GM12878 (cell line): ENCODE data around the gene GGTA1. TPM values are rescaled to one million over a fixed set of nuclear protein-coding genes. Genes with fewer than 3 reads are reported as not detected.

Source experiments
- ATAC-seq: fragments of 200-7000 bp; cut with Tn5 transposase; 3 replicates; pipeline ENCODE4 v1.9.1; 2020; ENCODE audit warnings: mild to moderate bottlenecking, moderate library complexity
- BruUV-seq: library from RNA; stranded (reverse); fragments of 400-500 nt; replicated peaks from 2 replicates; lab custom pipeline; 2021; lab: Mats Ljungman, UMichigan
- CTCF ChIA-PET: fragments of 300-600 bp; sonication (Branson Sonifier 250); formaldehyde crosslinking; extraction: SDS; loops from one replicate; lab custom pipeline; 2021; ENCODE audit warnings: inconsistent platforms; lab: Yijun Ruan, JAX
- POLR2A ChIA-PET: fragments of 350-600 bp; formaldehyde crosslinking; extraction: SDS; loops from one replicate; lab custom pipeline; 2021; ENCODE audit warnings: inconsistent platforms; lab: Charles Lee
- RAD21 ChIA-PET: fragments of 300-600 bp; sonication (Branson Sonifier 250); formaldehyde crosslinking; loops from one replicate; lab custom pipeline; 2023; ENCODE audit warnings: antibody characterized with exemption; ENCODE audit not compliant: unreplicated experiment; lab: Charles Lee
- SMC1A ChIA-PET: fragments of 300-600 bp; sonication (Branson Sonifier 250); formaldehyde crosslinking; loops from one replicate; lab custom pipeline; 2023; ENCODE audit not compliant: unreplicated experiment, uncharacterized antibody; lab: Charles Lee
- DNase-seq: peaks from one replicate; pipeline ENCODE4 v3.0.0-alpha.2; 2011; ENCODE audit warnings: low read depth, low spot score
- FAIRE-seq: peaks from 3 replicates; lab custom pipeline; 2011; peaks lifted over from hg19 to GRCh38; lab: Jason Lieb, UNC
- H2AFZ ChIP-seq: 2 replicates; pipeline ENCODE4 v1.6.0; 2011; ENCODE audit warnings: low read depth, low read length, control low read depth; ENCODE audit not compliant: control insufficient read depth
- H3K27ac ChIP-seq: 2 replicates; pipeline ENCODE4 v1.5.1; 2011; ENCODE audit warnings: control low read depth; ENCODE audit not compliant: control insufficient read depth, insufficient read depth
- H3K27me3 ChIP-seq, 2 experiments: replicated peaks in 1 of 2; 2 replicates each; pipeline versions ENCODE4 v1.6.0 to v1.6.1; 2011; ENCODE audit warnings: low read length in 1 of 2; ENCODE audit not compliant: control insufficient read depth in 2 of 2, insufficient read depth in 2 of 2
- H3K36me3 ChIP-seq, 2 experiments: 2 replicates each; pipeline ENCODE4 v1.5.1; 2011; ENCODE audit warnings: low read length in 1 of 2; ENCODE audit not compliant: control insufficient read depth in 2 of 2, insufficient read depth in 2 of 2
- H3K4me1 ChIP-seq: 2 replicates; pipeline ENCODE4 v1.6.1; 2011; ENCODE audit warnings: mild to moderate bottlenecking, low read length, moderate library complexity, mixed read lengths; ENCODE audit not compliant: control insufficient read depth, insufficient read depth
- H3K4me2 ChIP-seq: 2 replicates; pipeline ENCODE4 v1.6.0; 2011; ENCODE audit warnings: control low read depth; ENCODE audit not compliant: control insufficient read depth, insufficient read depth
- H3K4me3 ChIP-seq: fragments of 200-600 bp; sonication (generic); 2 replicates; pipeline ENCODE4 v1.5.1; 2016
- H3K79me2 ChIP-seq: 2 replicates; pipeline ENCODE4 v1.6.0; 2011; ENCODE audit warnings: low read length; ENCODE audit not compliant: control insufficient read depth, insufficient read depth
- H3K9ac ChIP-seq: 2 replicates; pipeline ENCODE4 v1.8.0; 2011; ENCODE audit warnings: low read length, control low read depth, mixed read lengths; ENCODE audit not compliant: control insufficient read depth, insufficient read depth
- H3K9me3 ChIP-seq: replicated peaks from 3 replicates; pipeline ENCODE4 v1.5.1; 2011; ENCODE audit warnings: mild to moderate bottlenecking, low read length; ENCODE audit not compliant: control insufficient read depth, insufficient read depth
- H4K20me1 ChIP-seq: 2 replicates; pipeline ENCODE4 v1.6.0; 2011; ENCODE audit not compliant: control insufficient read depth, insufficient read depth
- CEBPB ChIP-seq, 2 experiments: fragments of 150-350 bp in 1 of 2; IDR thresholded peaks; 2 replicates each; pipeline ENCODE4 v1.6.1; 2012 to 2014; ENCODE audit warnings: low read depth in 2 of 2, low read length in 2 of 2, borderline replicate concordance in 1 of 2, inconsistent platforms in 1 of 2
- HDAC2 ChIP-seq: fragments of 200-600 bp; sonication (generic); IDR thresholded peaks from 2 replicates; pipeline ENCODE4 v1.6.1; 2017
- MXI1 ChIP-seq: fragments of 150-350 bp; IDR thresholded peaks from 2 replicates; pipeline ENCODE4 v1.6.1; 2011; ENCODE audit warnings: low read depth, mild to moderate bottlenecking, inconsistent platforms, low read length, improper control_type of control experiment
- PML ChIP-seq: IDR thresholded peaks from 2 replicates; pipeline ENCODE4 v1.6.1; 2012; ENCODE audit warnings: low read length, inconsistent platforms
- RUNX3 ChIP-seq: IDR thresholded peaks from 2 replicates; pipeline ENCODE4 v1.6.1; 2012; ENCODE audit warnings: low read length, inconsistent platforms
- SREBF2 ChIP-seq: IDR thresholded peaks from 2 replicates; pipeline ENCODE4 v1.6.1; 2012; ENCODE audit warnings: mild to moderate bottlenecking, low read length
- TARDBP ChIP-seq: IDR thresholded peaks from 2 replicates; pipeline ENCODE4 v1.6.1; 2016; ENCODE audit warnings: borderline replicate concordance
- YY1 ChIP-seq: IDR thresholded peaks from 2 replicates; pipeline ENCODE4 v1.6.1; 2011; ENCODE audit warnings: low read depth, mild to moderate bottlenecking, low read length
- ZBED1 ChIP-seq: IDR thresholded peaks from 2 replicates; pipeline ENCODE4 v1.6.1; 2016; ENCODE audit warnings: borderline replicate concordance
- WGBS: methylation state at CpG from one replicate; pipeline ENCODE4 v1.1.6; 2016; ENCODE audit warnings: low lambda C conversion rate; ENCODE audit not compliant: insufficient replicate concordance, insufficient coverage; ENCODE audit errors: missing lambda C conversion rate; 5-methylcytosine and 5-hydroxymethylcytosine counted together
- in situ Hi-C: fragments of 300-500 bp; cut with MboI; formaldehyde crosslinking; loops from 9 replicates; pipeline ENCODE4 v1.14.3; 2018; ENCODE audit warnings: mixed read lengths
- intact Hi-C: fragments of 100-400 bp; cut with micrococcal nuclease; formaldehyde crosslinking; loops from one replicate; pipeline ENCODE4 v1.14.2; 2022; ENCODE audit not compliant: unreplicated experiment
- polyA plus RNA-seq, 11 experiments: library from polyadenylated mRNA; depleted of rRNA in 4 of 11; unstranded in 6 of 11; stranded (reverse) in 5 of 11; fragments of >200 nt; fragmentation: Nextera tagmentation in 4 of 11; fragmentation: Illumina TruSeq in 1 of 11; extraction: Ambion mirVana in 4 of 11; extraction: Trizol in 1 of 11; gene quantifications; 1 replicate in 1 of 11; 2 replicates in 10 of 11; pipeline versions ENCODE4 v1.2.1 to v1.2.3, GENCODE V29; 2011 to 2016; ENCODE audit warnings: inconsistent platforms in 2 of 11, missing spikeins in 2 of 11, low read depth in 1 of 11
- total RNA-seq, 4 experiments: library from RNA; depleted of rRNA in 3 of 4; stranded (reverse); fragments of >200 nt in 3 of 4; fragmentation: Illumina TruSeq in 1 of 4; extraction: Trizol in 1 of 4; gene quantifications; 2 replicates each; pipeline versions ENCODE4 v1.2.1 to v1.2.3, GENCODE V29; 2013 to 2021
- TF ChIP-seq, protein P1 (sequence below): fragments of 450-650 bp; IDR thresholded peaks from 2 replicates; pipeline ENCODE4 v1.6.1; 2017; ENCODE audit warnings: mild to moderate bottlenecking
- TF ChIP-seq, protein P2 (sequence below): IDR thresholded peaks from 2 replicates; pipeline ENCODE4 v1.6.1; 2012; ENCODE audit warnings: mild to moderate bottlenecking, low read depth, low read length
- TF ChIP-seq, protein P3 (sequence below): fragments of 150-350 bp; IDR thresholded peaks from 2 replicates; pipeline ENCODE4 v1.6.1; 2016; ENCODE audit warnings: low read depth, low read length
- TF ChIP-seq, protein P4 (sequence below): IDR thresholded peaks from 2 replicates; pipeline ENCODE4 v1.6.1; 2012; ENCODE audit warnings: low read length, inconsistent platforms

Gene GGTA1
- total and polyA plus RNA-seq, 10 of the 15 experiments (the other 5 are each of a cell fraction or from before 2014, with no cell fraction given), result 0.09 to 0.65 (median 0.17) TPM; not detected in 2

DNA sequence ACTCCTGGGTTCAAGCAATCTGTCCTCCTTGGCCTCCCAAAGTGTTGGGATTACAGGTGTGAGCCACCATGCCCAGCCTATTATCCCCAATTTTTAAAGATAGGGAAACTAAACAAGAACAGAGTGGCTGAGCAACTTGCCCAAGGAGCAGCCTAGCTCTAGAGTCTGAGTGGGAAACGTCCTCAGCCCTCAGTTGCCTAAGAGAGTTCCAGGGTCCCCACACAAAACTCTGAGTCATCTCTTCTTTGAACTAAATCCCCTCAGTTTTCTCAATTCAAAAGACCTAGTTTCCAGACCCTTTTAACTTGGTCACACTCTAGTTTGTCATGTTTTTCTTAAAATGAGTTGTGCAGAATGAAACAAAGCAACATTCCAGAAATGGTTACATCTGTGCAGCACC is 33.5 kb downstream of the GGTA1 start:
- peaks cover 0 to 2% of the 10 kb centered on the region in 2 experiments; a peak in 2 of 4 replicates for H3K27me3 ChIP-seq
- SMC1A ChIA-PET, result no interaction called here
- H3K9me3 ChIP-seq, result no peaks in the 10 kb centered on the region
- no peak overlapping the region for H3K4me2 ChIP-seq
- POLR2A ChIA-PET, result no interaction called here
- DNase-seq, result no peak
- 0% methylated on average over 1 of the region's 1 CpG for WGBS
- no peak overlapping the region for H3K9ac ChIP-seq
- no peaks in the 10 kb centered on the region for H3K36me3 ChIP-seq
- FAIRE-seq, result no peak
- no peak for ATAC-seq
- intact Hi-C loops, result no loop called here
- no peak overlapping the region for H3K4me3 ChIP-seq
- RAD21 ChIA-PET, result interaction anchor here (0.7 kb wide), 1 partner anchor 151 kb away, joined by 3 read pairs; no protein-coding TSS in a partner anchor
- no peak overlapping the region for H2AFZ ChIP-seq
- no peaks in the 10 kb centered on the region for H3K4me1 ChIP-seq
- BruUV-seq, result no TSS peak
- H4K20me1 ChIP-seq, result no peaks in the 10 kb centered on the region
- CTCF ChIA-PET, result interaction anchor here (0.7 kb wide), 1 partner anchor 210 kb away, joined by 3 read pairs; no protein-coding TSS in a partner anchor
- H3K79me2 ChIP-seq, result no peaks in the 10 kb centered on the region
- in situ Hi-C loops, result no loop called here
- H3K27ac ChIP-seq, result no peak overlapping the region
- TF ChIP-seq RUNX3 (no peak), YY1 (no peak), CEBPB (IDR thresholded peaks at IDR 0.05; ENCODE audit: borderline replicate concordance in 1 of 2, low read depth in 2 of 2, low read length in 2 of 2) (no peak), ZBED1 (no peak), HDAC2 (no peak), PML (no peak), TARDBP (no peak), SREBF2 (no peak), MXI1 (no peak)
- TF ChIP-seq, protein P1, sequence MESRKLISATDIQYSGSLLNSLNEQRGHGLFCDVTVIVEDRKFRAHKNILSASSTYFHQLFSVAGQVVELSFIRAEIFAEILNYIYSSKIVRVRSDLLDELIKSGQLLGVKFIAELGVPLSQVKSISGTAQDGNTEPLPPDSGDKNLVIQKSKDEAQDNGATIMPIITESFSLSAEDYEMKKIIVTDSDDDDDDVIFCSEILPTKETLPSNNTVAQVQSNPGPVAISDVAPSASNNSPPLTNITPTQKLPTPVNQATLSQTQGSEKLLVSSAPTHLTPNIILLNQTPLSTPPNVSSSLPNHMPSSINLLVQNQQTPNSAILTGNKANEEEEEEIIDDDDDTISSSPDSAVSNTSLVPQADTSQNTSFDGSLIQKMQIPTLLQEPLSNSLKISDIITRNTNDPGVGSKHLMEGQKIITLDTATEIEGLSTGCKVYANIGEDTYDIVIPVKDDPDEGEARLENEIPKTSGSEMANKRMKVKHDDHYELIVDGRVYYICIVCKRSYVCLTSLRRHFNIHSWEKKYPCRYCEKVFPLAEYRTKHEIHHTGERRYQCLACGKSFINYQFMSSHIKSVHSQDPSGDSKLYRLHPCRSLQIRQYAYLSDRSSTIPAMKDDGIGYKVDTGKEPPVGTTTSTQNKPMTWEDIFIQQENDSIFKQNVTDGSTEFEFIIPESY, result no peak
- TF ChIP-seq, protein P2, sequence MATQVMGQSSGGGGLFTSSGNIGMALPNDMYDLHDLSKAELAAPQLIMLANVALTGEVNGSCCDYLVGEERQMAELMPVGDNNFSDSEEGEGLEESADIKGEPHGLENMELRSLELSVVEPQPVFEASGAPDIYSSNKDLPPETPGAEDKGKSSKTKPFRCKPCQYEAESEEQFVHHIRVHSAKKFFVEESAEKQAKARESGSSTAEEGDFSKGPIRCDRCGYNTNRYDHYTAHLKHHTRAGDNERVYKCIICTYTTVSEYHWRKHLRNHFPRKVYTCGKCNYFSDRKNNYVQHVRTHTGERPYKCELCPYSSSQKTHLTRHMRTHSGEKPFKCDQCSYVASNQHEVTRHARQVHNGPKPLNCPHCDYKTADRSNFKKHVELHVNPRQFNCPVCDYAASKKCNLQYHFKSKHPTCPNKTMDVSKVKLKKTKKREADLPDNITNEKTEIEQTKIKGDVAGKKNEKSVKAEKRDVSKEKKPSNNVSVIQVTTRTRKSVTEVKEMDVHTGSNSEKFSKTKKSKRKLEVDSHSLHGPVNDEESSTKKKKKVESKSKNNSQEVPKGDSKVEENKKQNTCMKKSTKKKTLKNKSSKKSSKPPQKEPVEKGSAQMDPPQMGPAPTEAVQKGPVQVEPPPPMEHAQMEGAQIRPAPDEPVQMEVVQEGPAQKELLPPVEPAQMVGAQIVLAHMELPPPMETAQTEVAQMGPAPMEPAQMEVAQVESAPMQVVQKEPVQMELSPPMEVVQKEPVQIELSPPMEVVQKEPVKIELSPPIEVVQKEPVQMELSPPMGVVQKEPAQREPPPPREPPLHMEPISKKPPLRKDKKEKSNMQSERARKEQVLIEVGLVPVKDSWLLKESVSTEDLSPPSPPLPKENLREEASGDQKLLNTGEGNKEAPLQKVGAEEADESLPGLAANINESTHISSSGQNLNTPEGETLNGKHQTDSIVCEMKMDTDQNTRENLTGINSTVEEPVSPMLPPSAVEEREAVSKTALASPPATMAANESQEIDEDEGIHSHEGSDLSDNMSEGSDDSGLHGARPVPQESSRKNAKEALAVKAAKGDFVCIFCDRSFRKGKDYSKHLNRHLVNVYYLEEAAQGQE, result no peak
- TF ChIP-seq, protein P3, sequence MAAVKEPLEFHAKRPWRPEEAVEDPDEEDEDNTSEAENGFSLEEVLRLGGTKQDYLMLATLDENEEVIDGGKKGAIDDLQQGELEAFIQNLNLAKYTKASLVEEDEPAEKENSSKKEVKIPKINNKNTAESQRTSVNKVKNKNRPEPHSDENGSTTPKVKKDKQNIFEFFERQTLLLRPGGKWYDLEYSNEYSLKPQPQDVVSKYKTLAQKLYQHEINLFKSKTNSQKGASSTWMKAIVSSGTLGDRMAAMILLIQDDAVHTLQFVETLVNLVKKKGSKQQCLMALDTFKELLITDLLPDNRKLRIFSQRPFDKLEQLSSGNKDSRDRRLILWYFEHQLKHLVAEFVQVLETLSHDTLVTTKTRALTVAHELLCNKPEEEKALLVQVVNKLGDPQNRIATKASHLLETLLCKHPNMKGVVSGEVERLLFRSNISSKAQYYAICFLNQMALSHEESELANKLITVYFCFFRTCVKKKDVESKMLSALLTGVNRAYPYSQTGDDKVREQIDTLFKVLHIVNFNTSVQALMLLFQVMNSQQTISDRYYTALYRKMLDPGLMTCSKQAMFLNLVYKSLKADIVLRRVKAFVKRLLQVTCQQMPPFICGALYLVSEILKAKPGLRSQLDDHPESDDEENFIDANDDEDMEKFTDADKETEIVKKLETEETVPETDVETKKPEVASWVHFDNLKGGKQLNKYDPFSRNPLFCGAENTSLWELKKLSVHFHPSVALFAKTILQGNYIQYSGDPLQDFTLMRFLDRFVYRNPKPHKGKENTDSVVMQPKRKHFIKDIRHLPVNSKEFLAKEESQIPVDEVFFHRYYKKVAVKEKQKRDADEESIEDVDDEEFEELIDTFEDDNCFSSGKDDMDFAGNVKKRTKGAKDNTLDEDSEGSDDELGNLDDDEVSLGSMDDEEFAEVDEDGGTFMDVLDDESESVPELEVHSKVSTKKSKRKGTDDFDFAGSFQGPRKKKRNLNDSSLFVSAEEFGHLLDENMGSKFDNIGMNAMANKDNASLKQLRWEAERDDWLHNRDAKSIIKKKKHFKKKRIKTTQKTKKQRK, result no peak
- TF ChIP-seq, protein P4, sequence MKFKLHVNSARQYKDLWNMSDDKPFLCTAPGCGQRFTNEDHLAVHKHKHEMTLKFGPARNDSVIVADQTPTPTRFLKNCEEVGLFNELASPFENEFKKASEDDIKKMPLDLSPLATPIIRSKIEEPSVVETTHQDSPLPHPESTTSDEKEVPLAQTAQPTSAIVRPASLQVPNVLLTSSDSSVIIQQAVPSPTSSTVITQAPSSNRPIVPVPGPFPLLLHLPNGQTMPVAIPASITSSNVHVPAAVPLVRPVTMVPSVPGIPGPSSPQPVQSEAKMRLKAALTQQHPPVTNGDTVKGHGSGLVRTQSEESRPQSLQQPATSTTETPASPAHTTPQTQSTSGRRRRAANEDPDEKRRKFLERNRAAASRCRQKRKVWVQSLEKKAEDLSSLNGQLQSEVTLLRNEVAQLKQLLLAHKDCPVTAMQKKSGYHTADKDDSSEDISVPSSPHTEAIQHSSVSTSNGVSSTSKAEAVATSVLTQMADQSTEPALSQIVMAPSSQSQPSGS, result no peak
